Upper lobe of left lung (tissue), 6 donors: ENCODE data around the gene KDF1. TPM values are rescaled to one million over a fixed set of nuclear protein-coding genes. Genes with fewer than 3 reads are reported as not detected.
A peak's percentile ranks its signal among the peaks of the same experiment; 100 is the strongest.

Source experiments
- ATAC-seq, 2 donors: fragments of 200-7000 bp; cut with Tn5 transposase; one replicate each; pipeline ENCODE4 v1.9.1; 2022; ENCODE audit warnings: mild to moderate bottlenecking in 2 of 2, moderate library complexity in 2 of 2; ENCODE audit not compliant: low FRiP score in 2 of 2
- DNase-seq, 2 donors: peaks; one replicate each; pipeline ENCODE4 v3.0.0-alpha.2; 2019 to 2020
- H3K27ac ChIP-seq, 4 donors: fragments of 200-600 bp; sonication (generic); one replicate each; pipeline ENCODE4 v1.5.1; 2016 to 2019
- H3K27me3 ChIP-seq, 4 donors: fragments of 200-600 bp; sonication (generic); one replicate each; pipeline ENCODE4 v1.5.1; 2017 to 2019
- H3K36me3 ChIP-seq, 4 donors: fragments of 200-600 bp; sonication (generic); one replicate each; pipeline ENCODE4 v1.5.1; 2016 to 2019
- H3K4me1 ChIP-seq, 4 donors: fragments of 200-600 bp; sonication (generic); one replicate each; pipeline ENCODE4 v1.5.1; 2018 to 2019
- H3K4me3 ChIP-seq, 4 donors: fragments of 200-600 bp; sonication (generic); one replicate each; pipeline ENCODE4 v1.5.1; 2017 to 2019; ENCODE audit warnings: mild to moderate bottlenecking in 2 of 4, moderate library complexity in 1 of 4
- H3K9me3 ChIP-seq, 4 donors: fragments of 200-600 bp; sonication (generic); one replicate each; pipeline ENCODE4 v1.5.1; 2018 to 2019
- EP300 ChIP-seq, 4 donors: sonication (generic); formaldehyde crosslinking; IDR thresholded peaks; one replicate each; pipeline ENCODE4 v1.5.1; 2017; ENCODE audit warnings: antibody characterized with exemption in 4 of 4, control low read depth in 2 of 4
- POLR2A ChIP-seq, 4 donors: fragments of 450-650 bp; IDR thresholded peaks; one replicate each; pipeline ENCODE4 v1.5.1; 2016 to 2017; ENCODE audit warnings: antibody characterized with exemption in 4 of 4, mild to moderate bottlenecking in 2 of 4
- POLR2AphosphoS5 ChIP-seq, 2 donors: sonication (generic); formaldehyde crosslinking; IDR thresholded peaks; one replicate each; pipeline ENCODE4 v1.5.1; 2017; ENCODE audit warnings: antibody characterized with exemption in 2 of 2
- WGBS, 2 donors: methylation state at CpG; one replicate each; pipeline ENCODE4 v1.1.5; 2017 to 2018; 5-methylcytosine and 5-hydroxymethylcytosine counted together
- total RNA-seq, 6 donors: library from RNA; depleted of rRNA in 4 of 6; stranded (reverse); fragments of >200 nt in 4 of 6; gene quantifications; one replicate each; pipeline versions ENCODE4 v1.1.0 to v1.2.1, GENCODE V29; 2016 to 2021
- TF ChIP-seq, protein P1 (sequence below), 6 experiments: fragments of 450-650 bp in 4 of 6; fragments of 200-600 bp in 2 of 6; sonication (generic) in 2 of 6; IDR thresholded peaks; one replicate each; pipeline ENCODE4 v1.5.1; 2016 to 2019; ENCODE audit warnings: antibody characterized with exemption in 6 of 6
- donor health status: DM: no; HTN: no; CAD: no; lungs with moderate emphysema.
- donor health status: DM: no; HTN: yes; CAD: no; lungs with severe emphysema.

The KDF1 gene
- total RNA-seq, 6 donors from 2014 or later: 7.7 to 23.3 (median 11.8) TPM

DNA sequence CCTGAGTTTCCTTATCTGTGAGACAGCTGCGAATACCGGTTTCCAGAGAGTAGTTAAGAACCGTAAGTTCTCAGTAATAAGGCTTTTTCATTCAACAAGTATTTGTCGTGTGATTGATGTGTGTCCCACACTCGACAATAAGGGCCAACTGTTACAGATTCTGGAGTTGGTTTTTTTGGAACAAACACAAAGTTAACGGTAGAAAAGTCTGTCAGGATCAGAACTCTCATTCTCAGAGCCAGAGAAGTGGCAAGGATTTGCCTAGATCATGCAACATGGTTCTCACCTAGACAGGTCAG, 37.9 kb downstream of the KDF1 start:
- 24 to 29% methylated on average over 6 of the region's 6 CpGs for WGBS, 2 donors
- TF ChIP-seq POLR2A (IDR thresholded peaks at IDR 0.05): no peak
- TF ChIP-seq EP300 (IDR thresholded peaks at IDR 0.05): no peak
- no peak for TF ChIP-seq POLR2AphosphoS5 (IDR thresholded peaks at IDR 0.05)
- TF ChIP-seq, protein P1, sequence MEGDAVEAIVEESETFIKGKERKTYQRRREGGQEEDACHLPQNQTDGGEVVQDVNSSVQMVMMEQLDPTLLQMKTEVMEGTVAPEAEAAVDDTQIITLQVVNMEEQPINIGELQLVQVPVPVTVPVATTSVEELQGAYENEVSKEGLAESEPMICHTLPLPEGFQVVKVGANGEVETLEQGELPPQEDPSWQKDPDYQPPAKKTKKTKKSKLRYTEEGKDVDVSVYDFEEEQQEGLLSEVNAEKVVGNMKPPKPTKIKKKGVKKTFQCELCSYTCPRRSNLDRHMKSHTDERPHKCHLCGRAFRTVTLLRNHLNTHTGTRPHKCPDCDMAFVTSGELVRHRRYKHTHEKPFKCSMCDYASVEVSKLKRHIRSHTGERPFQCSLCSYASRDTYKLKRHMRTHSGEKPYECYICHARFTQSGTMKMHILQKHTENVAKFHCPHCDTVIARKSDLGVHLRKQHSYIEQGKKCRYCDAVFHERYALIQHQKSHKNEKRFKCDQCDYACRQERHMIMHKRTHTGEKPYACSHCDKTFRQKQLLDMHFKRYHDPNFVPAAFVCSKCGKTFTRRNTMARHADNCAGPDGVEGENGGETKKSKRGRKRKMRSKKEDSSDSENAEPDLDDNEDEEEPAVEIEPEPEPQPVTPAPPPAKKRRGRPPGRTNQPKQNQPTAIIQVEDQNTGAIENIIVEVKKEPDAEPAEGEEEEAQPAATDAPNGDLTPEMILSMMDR (IDR thresholded peaks at IDR 0.05): no peak
- H3K36me3 ChIP-seq: peaks cover 15 to 38% (median 26%) of the 10 kb centered on the region in 4 donors
- peak overlapping the region in 2 of 4 donors; percentile 88 to 94 for H3K27ac ChIP-seq
- peaks cover 17 to 23% (median 22%) of the 10 kb centered on the region in 4 donors for H3K4me1 ChIP-seq
- no peak for DNase-seq
- ATAC-seq: no peak
- H3K4me3 ChIP-seq: peak overlapping the region in 3 of 4 donors; percentile 86 to 99 (median 96)
- no peaks in the 10 kb centered on the region for H3K9me3 ChIP-seq
- no peaks in the 10 kb centered on the region for H3K27me3 ChIP-seq

- Histone ChIP-seq H3K4me1 (peaks cover 17 to 23% (median 22%) of the 10 kb centered on the region in 4 donors), H3K27ac (peak within 1 kb of the TSS; percentile 82 to 94 (median 90)), H3K36me3 (peaks cover 15 to 34% (median 25%) of the 10 kb centered on the region in 4 donors), H3K4me3 (peak within 1 kb of the TSS; percentile 83 to 99 (median 91)), H3K9me3 (no peaks in the 10 kb centered on the region), H3K27me3 (no peaks in the 10 kb centered on the region)
- TF ChIP-seq, protein P1 (IDR thresholded peaks at IDR 0.05): peak in 1 of 6 experiments; percentile 35
- TF ChIP-seq POLR2A (IDR thresholded peaks at IDR 0.05): peak in 3 of 4 donors; percentile 63 to 93 (median 75)
- TF ChIP-seq POLR2AphosphoS5 (IDR thresholded peaks at IDR 0.05): peak; percentile 91 to 95
- TF ChIP-seq EP300 (IDR thresholded peaks at IDR 0.05): peak in 1 of 4 donors; percentile 14
- ATAC-seq: peak; percentile 99
- DNase-seq: peak; percentile 98
- 0 to 3% methylated on average over 25 to 56 of the region's 83 CpGs for WGBS, 2 donors
Measured at GRCh38 chr1:26921540-26922430, 38.5 kb downstream of the KDF1 start, which contains the start of gene NUDC. Gene NUDC (plus strand): TSS chr1:26921743. CDS start chr1:26921849, 106 bp downstream.

DNA sequence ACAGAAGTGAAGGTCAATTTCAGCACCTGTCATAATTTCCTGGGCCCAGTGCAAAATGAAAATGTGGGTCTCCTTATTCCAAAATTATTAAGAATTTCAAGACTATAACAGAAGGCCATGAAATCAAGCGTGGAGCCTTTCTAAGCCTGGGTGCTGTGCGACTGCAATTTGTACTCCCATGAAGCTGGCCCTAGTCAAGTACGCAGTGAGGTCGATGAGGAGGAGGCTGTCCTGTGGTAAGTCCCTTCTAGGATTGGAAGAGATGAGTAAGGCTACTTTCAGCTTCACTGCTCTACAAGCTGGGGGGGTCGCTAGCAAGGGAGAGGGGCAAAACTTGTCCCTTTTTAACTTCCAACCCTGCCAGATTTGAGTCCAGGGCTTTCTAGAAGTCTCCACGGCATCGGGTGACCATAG, 39.1 kb downstream of the KDF1 start:
- DNase-seq (no peak), ATAC-seq (peak; percentile 51 to 56)
- Histone ChIP-seq H3K27ac (peak overlapping the region; percentile 65 to 94 (median 85)), H3K36me3 (peaks cover 10 to 28% (median 19%) of the 10 kb centered on the region in 4 donors), H3K4me3 (peak overlapping the region in 3 of 4 donors; percentile 86 to 99 (median 96)), H3K27me3 (no peaks in the 10 kb centered on the region), H3K9me3 (no peaks in the 10 kb centered on the region), H3K4me1 (peaks cover 17 to 23% (median 22%) of the 10 kb centered on the region in 4 donors)
- WGBS, 2 donors: 8 to 16% methylated on average over 5 to 7 of the region's 7 CpGs
- no peak for TF ChIP-seq POLR2A (IDR thresholded peaks at IDR 0.05)
- no peak for TF ChIP-seq POLR2AphosphoS5 (IDR thresholded peaks at IDR 0.05)
- TF ChIP-seq EP300 (IDR thresholded peaks at IDR 0.05): no peak
- TF ChIP-seq, protein P1 (IDR thresholded peaks at IDR 0.05): no peak

GRCh38 chr1:26915204-26915842, 44.9 kb downstream of the KDF1 start:
- TF ChIP-seq, protein P1 (IDR thresholded peaks at IDR 0.05): no peak
- TF ChIP-seq POLR2AphosphoS5 (IDR thresholded peaks at IDR 0.05): peak in 1 of 2 donors; percentile 32
- Histone ChIP-seq H3K27ac (peak overlapping the region in 2 of 4 donors; percentile 71 to 89), H3K27me3 (no peaks in the 10 kb centered on the region), H3K9me3 (no peaks in the 10 kb centered on the region), H3K4me3 (no peak overlapping the region), H3K36me3 (no peaks in the 10 kb centered on the region), H3K4me1 (peaks cover 0 to 27% (median 6%) of the 10 kb centered on the region in 4 donors)
- DNase-seq (peak in 1 of 2 donors; percentile 85), ATAC-seq (no peak)
- WGBS, 2 donors: 41 to 46% methylated on average over 4 to 5 of the region's 5 CpGs
